ENCODE data around the gene RPL37.
"Not testable (repeated sequence)": the region's sequence is repeated elsewhere in the genome, so short reads cannot be mapped to it uniquely, and the experiment has no call there.

The RPL37 gene

DNA sequence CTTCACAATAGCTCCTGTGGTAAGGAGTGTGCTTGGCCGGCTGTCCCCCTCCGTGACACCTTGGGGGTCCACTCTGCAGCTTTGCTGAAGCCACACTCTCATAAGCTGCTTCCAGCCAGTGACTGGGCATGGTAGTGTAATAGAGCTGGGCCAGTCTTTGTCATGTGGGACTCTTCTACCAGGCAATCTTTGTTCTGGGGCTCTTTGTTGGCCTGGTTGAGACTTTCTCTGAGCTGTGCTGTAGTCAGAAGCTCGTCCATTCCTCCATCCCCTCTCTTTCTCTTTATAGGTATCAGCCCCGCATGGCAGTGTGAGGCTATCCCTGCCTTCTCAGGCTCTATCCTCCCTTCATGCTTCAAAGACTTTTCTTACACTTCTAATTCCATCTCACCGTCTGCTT lies 31.8 kb upstream of the RPL37 start:
- H3K36me3 ChIP-seq (ENCODE audit: control insufficient read depth, insufficient read depth, low read length), result no peaks in the 10 kb centered on the region
- H3K9ac ChIP-seq (ENCODE audit: low read length), result no peak overlapping the region
- H3K27me3 ChIP-seq (ENCODE audit: control insufficient read depth, insufficient read depth, low read length), result no peaks in the 10 kb centered on the region
- peaks cover 24% of the 10 kb centered on the region; the same call in 1 of the 2 replicates for H3K9me3 ChIP-seq (ENCODE audit: control insufficient read depth, insufficient read depth, low read depth, low read length)
- peaks cover 6% of the 10 kb centered on the region; the same call in 1 of the 2 replicates for H3K4me1 ChIP-seq (ENCODE audit: control insufficient read depth, insufficient read depth, low read length)
- H3K4me3 ChIP-seq (ENCODE audit: low read depth, low read length), result no peak overlapping the region
- no peak overlapping the region for H3K27ac ChIP-seq (ENCODE audit: low read depth, low read length)

DNA sequence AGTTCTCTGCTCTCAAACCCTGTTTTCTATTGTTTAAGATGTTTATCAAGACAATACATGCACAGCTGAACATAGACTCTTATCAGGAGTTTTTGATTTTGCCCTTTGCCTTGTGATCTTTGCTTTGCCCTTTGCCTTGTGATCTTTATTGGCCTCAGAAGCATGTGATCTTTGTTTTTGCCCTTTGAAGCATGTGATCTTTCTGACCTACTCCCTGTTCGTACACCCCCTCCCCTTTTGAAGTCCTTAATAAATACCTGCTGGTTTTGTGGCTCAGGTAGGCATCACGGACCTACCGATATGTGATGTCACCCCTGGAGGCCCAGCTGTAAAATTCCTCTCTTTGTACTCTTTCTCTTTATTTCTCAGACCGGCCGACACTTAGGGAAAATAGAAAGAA lies 30.0 kb upstream of the RPL37 start:
- H3K27me3 ChIP-seq (ENCODE audit: control insufficient read depth, insufficient read depth, low read length); H3K36me3 ChIP-seq (ENCODE audit: control insufficient read depth, insufficient read depth, low read length); H3K4me3 ChIP-seq (ENCODE audit: low read depth, low read length); H3K9ac ChIP-seq (ENCODE audit: low read length); H3K27ac ChIP-seq (ENCODE audit: low read depth, low read length); H3K4me1 ChIP-seq (ENCODE audit: control insufficient read depth, insufficient read depth, low read length): not testable (repeated sequence)
- H3K9me3 ChIP-seq (ENCODE audit: control insufficient read depth, insufficient read depth, low read depth, low read length), result peaks cover 22% of the 10 kb centered on the region; the same call in 1 of the 2 replicates

DNA sequence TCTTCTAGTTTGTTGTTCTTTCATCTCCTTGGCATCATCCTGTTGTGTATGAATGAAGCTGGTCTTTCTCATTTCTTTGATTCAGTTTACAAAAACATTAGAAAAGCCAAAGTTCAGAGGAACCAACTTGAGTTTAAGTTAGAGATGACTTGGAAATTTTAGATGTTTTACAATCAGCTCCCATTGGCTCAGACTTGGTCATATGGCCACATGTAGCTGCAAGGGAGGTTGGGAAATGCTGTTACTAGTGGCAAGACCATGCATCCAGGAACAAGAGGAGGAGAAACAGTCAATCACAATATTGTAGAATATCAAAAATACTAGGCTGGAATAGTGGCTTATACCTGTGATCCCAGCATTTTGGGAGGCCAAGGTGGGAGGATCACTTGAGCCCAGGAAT lies 25.7 kb upstream of the RPL37 start:
- Histone ChIP-seq H3K4me3 (ENCODE audit: low read depth, low read length) (no peak overlapping the region), H3K9ac (ENCODE audit: low read length) (no peak overlapping the region), H3K9me3 (ENCODE audit: control insufficient read depth, insufficient read depth, low read depth, low read length) (peaks cover 18% of the 10 kb centered on the region; the same call in 1 of the 2 replicates), H3K4me1 (ENCODE audit: control insufficient read depth, insufficient read depth, low read length) (no peaks in the 10 kb centered on the region), H3K27me3 (ENCODE audit: control insufficient read depth, insufficient read depth, low read length) (no peaks in the 10 kb centered on the region), H3K27ac (ENCODE audit: low read depth, low read length) (no peak overlapping the region), H3K36me3 (ENCODE audit: control insufficient read depth, insufficient read depth, low read length) (no peaks in the 10 kb centered on the region)

DNA sequence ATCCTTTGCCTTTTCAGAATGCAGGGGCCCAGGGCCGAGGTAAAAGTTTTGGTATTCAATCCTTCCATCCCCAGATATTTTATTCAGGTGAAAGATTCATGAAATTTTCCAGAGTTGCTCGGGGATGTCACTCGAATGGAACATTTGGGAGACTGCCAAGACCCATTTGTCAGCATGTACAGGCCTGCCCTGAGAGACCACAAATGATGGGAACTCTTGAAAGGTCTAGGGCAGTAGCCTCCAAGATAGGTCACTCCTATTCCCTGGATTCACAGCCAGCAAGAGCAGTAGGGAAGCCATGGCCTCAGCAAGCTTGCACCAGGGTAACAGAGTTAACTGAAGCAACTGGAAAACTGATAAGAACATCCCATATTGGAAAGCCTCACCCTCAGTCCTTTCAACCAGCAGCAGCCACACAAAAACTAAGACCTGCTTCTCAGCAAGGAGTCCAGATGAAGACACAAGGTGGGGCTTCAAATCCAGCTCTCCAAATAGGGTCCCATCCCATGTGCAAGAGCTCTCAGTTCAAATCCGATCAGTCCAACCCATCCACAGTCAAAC lies 18.7 kb upstream of the RPL37 start:
- no peaks in the 10 kb centered on the region for H3K9me3 ChIP-seq (ENCODE audit: control insufficient read depth, insufficient read depth, low read depth, low read length)
- H3K36me3 ChIP-seq (ENCODE audit: control insufficient read depth, insufficient read depth, low read length), result no peaks in the 10 kb centered on the region
- no peak overlapping the region for H3K9ac ChIP-seq (ENCODE audit: low read length)
- no peak overlapping the region for H3K4me3 ChIP-seq (ENCODE audit: low read depth, low read length)
- no peak overlapping the region for H3K27ac ChIP-seq (ENCODE audit: low read depth, low read length)
- H3K27me3 ChIP-seq (ENCODE audit: control insufficient read depth, insufficient read depth, low read length), result no peaks in the 10 kb centered on the region
- H3K4me1 ChIP-seq (ENCODE audit: control insufficient read depth, insufficient read depth, low read length), result no peaks in the 10 kb centered on the region

DNA sequence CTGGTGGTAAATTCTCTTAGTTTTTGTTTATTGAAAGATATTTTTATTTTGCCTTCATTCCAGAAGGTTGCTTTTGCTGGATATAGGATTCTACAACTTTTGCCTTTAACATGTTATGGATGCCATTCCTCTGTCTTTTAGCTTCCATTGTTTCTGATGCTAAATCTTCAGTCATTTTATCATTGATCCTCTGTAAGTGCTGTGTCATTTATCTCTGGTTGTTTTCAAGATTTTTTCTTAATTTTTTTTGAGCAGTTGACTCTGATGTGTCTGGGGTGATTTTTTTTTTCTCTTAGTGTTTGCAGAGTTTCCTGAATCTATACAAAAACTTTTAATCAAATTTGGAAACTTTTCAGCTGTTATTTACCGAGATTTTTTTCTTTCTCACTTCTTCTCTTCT lies 12.5 kb upstream of the RPL37 start:
- H3K36me3 ChIP-seq (ENCODE audit: control insufficient read depth, insufficient read depth, low read length), result no peaks in the 10 kb centered on the region
- no peaks in the 10 kb centered on the region for H3K9me3 ChIP-seq (ENCODE audit: control insufficient read depth, insufficient read depth, low read depth, low read length)
- H3K4me3 ChIP-seq (ENCODE audit: low read depth, low read length), result no peak overlapping the region
- no peaks in the 10 kb centered on the region for H3K27me3 ChIP-seq (ENCODE audit: control insufficient read depth, insufficient read depth, low read length)
- no peaks in the 10 kb centered on the region for H3K4me1 ChIP-seq (ENCODE audit: control insufficient read depth, insufficient read depth, low read length)
- no peak overlapping the region for H3K27ac ChIP-seq (ENCODE audit: low read depth, low read length)
- no peak overlapping the region for H3K9ac ChIP-seq (ENCODE audit: low read length)

DNA sequence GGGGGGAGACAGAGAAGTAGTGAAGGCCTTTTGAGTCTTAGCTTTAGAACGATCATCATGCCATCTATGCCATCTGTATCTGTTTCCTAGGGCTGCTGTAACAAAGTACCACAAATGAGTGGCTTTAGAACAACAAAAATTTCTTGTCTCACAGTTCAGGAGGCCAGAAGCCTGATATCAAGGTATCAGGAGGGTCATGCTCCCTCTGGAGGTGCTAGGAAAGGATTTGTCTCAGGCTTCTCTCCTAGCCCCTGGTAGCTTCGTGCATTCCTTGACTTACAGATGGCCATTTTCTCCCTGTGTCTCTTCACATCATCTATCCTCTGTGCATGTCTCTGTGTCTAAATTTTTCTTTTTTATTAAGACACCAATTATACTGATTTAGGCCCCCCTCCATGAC lies 11.3 kb upstream of the RPL37 start:
- peaks cover under 1% of the 10 kb centered on the region; the same call in 1 of the 2 replicates for H3K4me1 ChIP-seq (ENCODE audit: control insufficient read depth, insufficient read depth, low read length)
- H3K27ac ChIP-seq (ENCODE audit: low read depth, low read length), result no peak overlapping the region
- no peak overlapping the region for H3K9ac ChIP-seq (ENCODE audit: low read length)
- no peaks in the 10 kb centered on the region for H3K9me3 ChIP-seq (ENCODE audit: control insufficient read depth, insufficient read depth, low read depth, low read length)
- H3K36me3 ChIP-seq (ENCODE audit: control insufficient read depth, insufficient read depth, low read length), result no peaks in the 10 kb centered on the region
- no peaks in the 10 kb centered on the region for H3K27me3 ChIP-seq (ENCODE audit: control insufficient read depth, insufficient read depth, low read length)
- H3K4me3 ChIP-seq (ENCODE audit: low read depth, low read length), result no peak overlapping the region

DNA sequence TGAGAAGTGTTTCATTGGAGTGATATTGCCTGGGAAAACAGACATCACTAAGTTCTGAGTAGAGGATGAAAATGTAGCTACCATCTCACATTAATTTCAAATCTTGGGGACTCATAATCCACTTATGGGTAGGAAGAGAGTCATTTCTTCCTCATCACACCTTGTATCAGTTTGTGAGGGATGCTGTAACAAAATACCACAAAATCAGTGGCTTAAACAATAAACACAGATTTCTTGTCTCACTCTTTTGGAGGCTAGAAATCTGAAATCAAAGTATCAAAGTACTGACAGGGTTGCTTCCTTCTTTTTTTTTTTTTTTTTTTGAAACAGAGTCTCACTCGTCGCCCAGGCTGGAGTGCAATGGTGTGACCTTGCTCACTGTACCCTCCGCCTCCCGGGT lies 9.5 kb upstream of the RPL37 start:
- no peak overlapping the region for H3K4me3 ChIP-seq (ENCODE audit: low read depth, low read length)
- no peaks in the 10 kb centered on the region for H3K9me3 ChIP-seq (ENCODE audit: control insufficient read depth, insufficient read depth, low read depth, low read length)
- no peaks in the 10 kb centered on the region for H3K36me3 ChIP-seq (ENCODE audit: control insufficient read depth, insufficient read depth, low read length)
- peaks cover 5% of the 10 kb centered on the region for H3K4me1 ChIP-seq (ENCODE audit: control insufficient read depth, insufficient read depth, low read length)
- no peaks in the 10 kb centered on the region for H3K27me3 ChIP-seq (ENCODE audit: control insufficient read depth, insufficient read depth, low read length)
- no peak overlapping the region for H3K27ac ChIP-seq (ENCODE audit: low read depth, low read length)
- H3K9ac ChIP-seq (ENCODE audit: low read length), result no peak overlapping the region

DNA sequence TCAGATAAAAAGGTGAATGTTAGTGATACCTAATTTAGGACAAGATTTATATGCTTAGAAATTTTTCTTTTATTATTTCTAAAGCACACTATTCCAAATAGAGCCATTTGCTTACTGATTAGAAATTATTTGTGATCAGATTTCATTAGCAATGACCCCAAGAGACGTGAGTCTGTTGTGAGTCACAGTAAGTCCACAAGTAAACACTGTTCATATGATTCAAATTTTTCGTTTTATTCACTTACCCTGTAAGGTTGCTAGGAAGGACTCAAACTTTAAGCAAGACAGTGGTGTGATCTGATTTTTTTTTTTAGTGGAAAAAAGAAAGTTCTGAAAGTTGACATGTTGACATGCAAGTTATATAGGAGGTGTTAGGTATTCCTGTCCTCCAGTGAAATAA lies 7.3 kb upstream of the RPL37 start:
- H3K9me3 ChIP-seq (ENCODE audit: control insufficient read depth, insufficient read depth, low read depth, low read length), result no peaks in the 10 kb centered on the region
- no peak overlapping the region for H3K27ac ChIP-seq (ENCODE audit: low read depth, low read length)
- no peak overlapping the region for H3K9ac ChIP-seq (ENCODE audit: low read length)
- H3K4me3 ChIP-seq (ENCODE audit: low read depth, low read length), result no peak overlapping the region
- peaks cover 5% of the 10 kb centered on the region for H3K4me1 ChIP-seq (ENCODE audit: control insufficient read depth, insufficient read depth, low read length)
- no peaks in the 10 kb centered on the region for H3K36me3 ChIP-seq (ENCODE audit: control insufficient read depth, insufficient read depth, low read length)
- no peaks in the 10 kb centered on the region for H3K27me3 ChIP-seq (ENCODE audit: control insufficient read depth, insufficient read depth, low read length)

DNA sequence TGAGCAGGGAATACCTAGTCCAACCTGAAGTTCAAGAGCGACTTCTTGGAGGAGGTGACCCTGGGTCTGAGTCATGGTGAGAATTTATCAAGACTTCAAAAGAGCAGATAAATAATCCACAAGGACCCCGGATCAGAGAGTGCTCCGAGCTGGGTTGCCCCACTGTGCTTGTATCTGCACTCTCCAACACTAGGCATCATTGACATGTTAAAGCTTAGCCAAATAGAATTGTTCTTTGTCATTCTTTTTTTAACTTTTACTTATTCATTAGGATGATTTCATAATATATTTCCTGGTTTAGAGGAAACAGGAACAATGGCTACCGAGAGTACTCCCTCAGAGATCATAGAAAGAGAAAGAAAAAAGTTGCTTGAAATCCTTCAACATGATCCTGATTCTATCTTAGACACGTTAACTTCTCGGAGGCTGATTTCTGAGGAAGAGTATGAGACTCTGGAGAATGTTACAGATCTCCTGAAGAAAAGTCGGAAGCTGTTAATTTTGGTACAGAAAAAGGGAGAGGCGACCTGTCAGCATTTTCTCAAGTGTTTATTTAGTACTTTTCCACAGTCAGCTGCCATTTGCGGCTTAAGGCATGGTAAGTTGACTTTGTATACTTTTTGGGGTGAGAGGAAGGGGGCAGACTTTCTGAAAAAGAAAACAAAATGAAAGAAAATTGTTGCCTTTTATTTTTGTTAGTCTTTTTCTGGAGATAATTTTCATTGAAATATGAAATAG lies 6.2 kb upstream of the RPL37 start, which contains the start of gene CARD6:
Gene CARD6 (plus strand): TSS at position 300 of the 738 bp plus-strand sequence. CDS start 16 bp downstream, at position 316.
- Histone ChIP-seq H3K36me3 (ENCODE audit: control insufficient read depth, insufficient read depth, low read length) (no peaks in the 10 kb centered on the region), H3K9me3 (ENCODE audit: control insufficient read depth, insufficient read depth, low read depth, low read length) (no peaks in the 10 kb centered on the region), H3K4me3 (ENCODE audit: low read depth, low read length) (peak within 1 kb of the TSS; percentile 34; the same call in 1 of the 2 replicates), H3K4me1 (ENCODE audit: control insufficient read depth, insufficient read depth, low read length) (peaks cover 10% of the 10 kb centered on the region), H3K27me3 (ENCODE audit: control insufficient read depth, insufficient read depth, low read length) (no peaks in the 10 kb centered on the region), H3K9ac (ENCODE audit: low read length) (no peak within 1 kb of the TSS), H3K27ac (ENCODE audit: low read depth, low read length) (no peak within 1 kb of the TSS)

DNA sequence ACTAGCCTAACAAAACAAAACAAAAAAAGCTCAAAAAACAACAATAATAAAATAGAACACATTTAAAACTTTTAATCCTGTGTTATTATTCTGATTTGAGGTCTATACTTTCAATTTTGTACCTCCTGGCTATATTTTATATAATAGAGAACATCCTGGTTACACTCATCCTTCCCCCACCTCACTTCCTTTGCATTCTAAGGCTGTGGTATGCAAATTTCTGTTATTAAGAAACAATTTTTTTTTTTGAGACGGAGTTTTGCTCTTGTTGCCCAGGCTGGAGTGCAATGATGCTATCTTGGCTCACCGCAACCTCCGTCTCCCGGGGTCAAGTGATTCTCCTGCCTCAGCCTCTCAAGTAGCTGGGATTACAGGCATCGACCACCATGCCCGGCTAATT lies 3.1 kb upstream of the RPL37 start:
- Histone ChIP-seq H3K4me3 (ENCODE audit: low read depth, low read length) (no peak overlapping the region), H3K27me3 (ENCODE audit: control insufficient read depth, insufficient read depth, low read length) (no peaks in the 10 kb centered on the region), H3K9me3 (ENCODE audit: control insufficient read depth, insufficient read depth, low read depth, low read length) (no peaks in the 10 kb centered on the region), H3K36me3 (ENCODE audit: control insufficient read depth, insufficient read depth, low read length) (peaks cover 17% of the 10 kb centered on the region), H3K9ac (ENCODE audit: low read length) (no peak overlapping the region), H3K27ac (ENCODE audit: low read depth, low read length) (no peak overlapping the region), H3K4me1 (ENCODE audit: control insufficient read depth, insufficient read depth, low read length) (peaks cover 15% of the 10 kb centered on the region)

DNA sequence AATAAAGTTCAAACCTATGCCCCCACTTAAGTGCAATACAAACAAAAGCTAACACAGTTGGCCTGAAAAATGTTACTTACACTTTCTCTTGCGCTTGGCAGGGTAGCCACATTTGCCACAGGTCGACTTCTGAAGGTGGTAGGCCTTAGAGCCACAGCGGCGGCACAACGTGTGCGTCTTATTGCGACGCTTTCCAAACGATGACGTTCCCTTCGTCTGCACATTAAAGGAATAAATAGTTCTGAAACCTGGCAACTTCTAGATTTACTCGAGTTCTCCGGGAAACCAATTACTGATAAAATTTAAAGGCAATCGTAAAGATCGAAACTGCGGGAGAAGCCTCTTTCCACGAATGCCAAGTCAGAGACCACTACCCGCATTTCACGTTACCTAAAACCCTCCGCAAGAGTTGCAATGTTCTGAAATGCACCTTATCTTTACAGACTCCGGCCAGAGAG lies 602 bp downstream of the RPL37 start:
- peaks cover 54% of the 10 kb centered on the region for H3K36me3 ChIP-seq (ENCODE audit: control insufficient read depth, insufficient read depth, low read length)
- H3K27ac ChIP-seq (ENCODE audit: low read depth, low read length), result peak overlapping the region; percentile 97
- H3K4me3 ChIP-seq (ENCODE audit: low read depth, low read length), result peak overlapping the region; percentile 95
- H3K9ac ChIP-seq (ENCODE audit: low read length), result peak overlapping the region; percentile 100
- H3K9me3 ChIP-seq (ENCODE audit: control insufficient read depth, insufficient read depth, low read depth, low read length), result no peaks in the 10 kb centered on the region
- peaks cover 13% of the 10 kb centered on the region; the same call in 1 of the 2 replicates for H3K4me1 ChIP-seq (ENCODE audit: control insufficient read depth, insufficient read depth, low read length)
- no peaks in the 10 kb centered on the region for H3K27me3 ChIP-seq (ENCODE audit: control insufficient read depth, insufficient read depth, low read length)

All from HUES6 (cell line).